NCI-H82 treated with DMSO at 0.1 percent for 48 hours (cell line): Measurements from ENCODE around the gene WDR55.
"Not testable (repeated sequence)": the region's sequence is repeated elsewhere in the genome, so short reads cannot be mapped to it uniquely, and the experiment has no call there.

Experiments
- DNase-seq: peaks from one replicate; lab custom pipeline; 2025; ENCODE audit not compliant: unreplicated experiment; lab: John Stamatoyannopoulos, UW

Gene WDR55, protein sequence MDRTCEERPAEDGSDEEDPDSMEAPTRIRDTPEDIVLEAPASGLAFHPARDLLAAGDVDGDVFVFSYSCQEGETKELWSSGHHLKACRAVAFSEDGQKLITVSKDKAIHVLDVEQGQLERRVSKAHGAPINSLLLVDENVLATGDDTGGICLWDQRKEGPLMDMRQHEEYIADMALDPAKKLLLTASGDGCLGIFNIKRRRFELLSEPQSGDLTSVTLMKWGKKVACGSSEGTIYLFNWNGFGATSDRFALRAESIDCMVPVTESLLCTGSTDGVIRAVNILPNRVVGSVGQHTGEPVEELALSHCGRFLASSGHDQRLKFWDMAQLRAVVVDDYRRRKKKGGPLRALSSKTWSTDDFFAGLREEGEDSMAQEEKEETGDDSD

DNA sequence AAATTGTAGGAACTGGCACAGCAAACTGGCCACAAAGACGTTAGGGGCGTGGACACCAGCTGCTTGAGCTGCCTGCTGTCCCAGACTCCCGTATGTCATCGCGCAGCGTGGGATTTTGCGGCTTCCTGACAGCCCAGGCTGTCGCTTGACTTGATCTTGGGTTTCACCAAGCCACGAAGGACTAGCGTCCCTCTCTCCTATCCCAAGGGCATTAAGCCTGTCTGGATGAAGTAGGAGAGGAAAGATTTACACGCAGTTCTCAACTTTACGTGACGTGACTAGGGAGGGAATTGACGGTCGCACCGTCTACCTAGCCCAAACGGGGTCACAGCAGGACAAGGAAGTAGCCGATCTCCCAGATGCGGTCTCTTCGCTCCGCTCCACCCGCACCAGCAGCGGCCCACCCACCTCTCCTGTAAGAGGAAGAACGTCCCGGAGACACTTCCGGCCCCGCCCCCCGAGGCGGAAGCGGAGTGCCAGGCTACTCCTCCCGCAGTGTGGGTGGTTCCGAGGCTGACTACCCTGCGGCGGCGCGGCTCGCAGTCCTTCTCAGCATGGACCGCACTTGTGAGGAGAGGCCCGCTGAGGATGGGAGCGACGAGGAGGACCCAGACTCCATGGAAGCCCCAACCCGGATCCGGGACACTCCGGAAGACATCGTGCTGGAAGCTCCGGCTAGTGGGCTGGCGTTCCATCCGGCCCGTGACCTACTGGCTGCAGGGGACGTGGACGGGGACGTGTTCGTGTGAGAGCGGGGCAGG, at the start of gene WDR55:
Gene WDR55, plus strand, starts transcription at position 546 of the 761 bp plus-strand sequence. Its CDS starts 9 bp downstream, at position 555.
- peak; percentile 63 for DNase-seq

DNA sequence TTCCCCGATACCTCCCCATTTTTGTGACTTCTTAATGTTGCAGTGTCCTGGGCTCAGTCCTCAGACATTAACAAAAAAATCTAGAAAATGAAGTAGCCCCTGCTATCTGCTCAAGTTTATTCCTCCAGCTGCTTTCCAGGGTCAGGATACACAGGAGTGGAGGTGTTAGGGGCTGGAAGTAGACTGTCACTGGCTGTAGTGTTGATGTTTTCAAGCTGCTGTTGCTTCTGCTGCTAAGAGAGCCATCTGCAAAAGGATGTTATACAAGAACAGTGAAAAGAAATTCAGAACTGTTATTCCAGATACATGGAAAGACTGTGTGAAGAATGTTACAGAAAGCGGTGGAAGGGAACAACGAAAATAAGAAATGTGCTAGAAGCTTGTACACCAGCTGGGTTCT, 42.4 kb upstream of the WDR55 start:
- DNase-seq, result no peak

DNA sequence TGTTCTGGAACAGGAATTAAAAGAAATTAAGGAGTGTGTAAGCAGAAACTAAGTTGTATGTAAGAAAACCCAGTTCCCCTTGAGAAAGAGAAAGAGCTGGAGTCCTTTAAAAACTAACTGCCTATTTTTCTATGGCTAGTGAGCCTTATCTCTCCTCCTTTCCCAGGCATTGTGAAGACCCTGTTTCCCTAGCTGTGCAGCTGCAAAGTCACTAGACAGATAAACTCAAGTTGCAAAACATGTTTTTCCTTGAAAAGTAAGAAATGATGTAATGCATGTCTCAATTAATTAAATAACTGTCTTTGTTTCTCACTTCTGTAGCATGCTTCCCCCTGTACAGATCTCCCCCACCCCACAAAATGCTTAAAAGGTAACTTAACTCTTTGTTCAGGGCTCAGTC, 41.6 kb upstream of the WDR55 start:
- not testable (repeated sequence) for DNase-seq

- DNase-seq, result not testable (repeated sequence)
These were observed 39.8 kb upstream of the WDR55 start for GRCh38 chr5:140624886-140625285.

DNA sequence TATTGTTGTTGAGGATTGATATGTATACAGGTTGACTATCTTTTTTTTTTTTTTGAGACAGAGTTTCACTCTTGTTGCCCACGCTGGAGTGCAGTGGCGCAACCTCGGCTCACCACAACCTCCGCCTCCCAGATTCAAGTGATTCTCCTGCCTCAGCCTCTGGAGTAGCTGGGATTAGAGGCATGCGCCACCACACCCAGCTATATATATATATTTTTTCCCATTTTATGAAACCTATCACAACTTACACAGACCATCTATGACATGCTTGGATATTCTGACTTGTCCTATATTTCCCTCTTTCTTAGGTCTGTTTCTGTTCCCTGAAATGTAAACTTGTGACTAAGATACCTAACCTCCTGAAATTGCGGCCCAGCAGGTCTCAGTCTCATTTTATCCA, 36.7 kb upstream of the WDR55 start:
- DNase-seq, result no peak

- no peak for DNase-seq
These were observed 36.0 kb upstream of the WDR55 start for GRCh38 chr5:140628711-140629110.

GRCh38 chr5:140630292-140631035, 34.2 kb upstream of the WDR55 start:
- no peak for DNase-seq

GRCh38 chr5:140631036-140631417, 33.7 kb upstream of the WDR55 start:
- DNase-seq, result no peak

DNA sequence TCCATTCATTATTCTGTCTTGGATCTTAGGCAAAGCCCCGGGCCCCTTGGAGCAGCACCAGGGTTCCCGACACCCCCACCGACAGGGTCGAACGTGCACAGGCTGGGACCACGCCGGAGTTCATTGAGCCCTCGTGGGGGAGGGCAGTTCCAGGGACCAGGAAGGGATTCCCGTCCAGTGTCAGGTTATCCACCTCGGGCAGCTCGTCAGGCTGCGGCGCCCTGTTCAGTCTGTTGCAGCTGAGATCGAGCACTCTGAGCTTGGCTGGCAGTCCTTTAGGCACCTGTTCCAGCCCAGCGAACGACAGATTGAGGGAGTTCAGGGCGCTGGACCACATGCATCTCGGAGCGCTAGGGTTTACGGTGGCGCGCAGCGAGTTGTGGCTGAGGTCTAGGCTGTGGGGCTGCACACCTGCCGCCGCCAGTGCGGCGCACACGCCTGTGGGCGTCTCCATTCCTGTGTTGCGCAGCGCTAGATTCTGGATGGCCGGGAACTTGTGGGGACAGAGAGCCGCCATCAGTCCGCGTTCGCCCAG, 32.8 kb upstream of the WDR55 start:
- no peak for DNase-seq

DNA sequence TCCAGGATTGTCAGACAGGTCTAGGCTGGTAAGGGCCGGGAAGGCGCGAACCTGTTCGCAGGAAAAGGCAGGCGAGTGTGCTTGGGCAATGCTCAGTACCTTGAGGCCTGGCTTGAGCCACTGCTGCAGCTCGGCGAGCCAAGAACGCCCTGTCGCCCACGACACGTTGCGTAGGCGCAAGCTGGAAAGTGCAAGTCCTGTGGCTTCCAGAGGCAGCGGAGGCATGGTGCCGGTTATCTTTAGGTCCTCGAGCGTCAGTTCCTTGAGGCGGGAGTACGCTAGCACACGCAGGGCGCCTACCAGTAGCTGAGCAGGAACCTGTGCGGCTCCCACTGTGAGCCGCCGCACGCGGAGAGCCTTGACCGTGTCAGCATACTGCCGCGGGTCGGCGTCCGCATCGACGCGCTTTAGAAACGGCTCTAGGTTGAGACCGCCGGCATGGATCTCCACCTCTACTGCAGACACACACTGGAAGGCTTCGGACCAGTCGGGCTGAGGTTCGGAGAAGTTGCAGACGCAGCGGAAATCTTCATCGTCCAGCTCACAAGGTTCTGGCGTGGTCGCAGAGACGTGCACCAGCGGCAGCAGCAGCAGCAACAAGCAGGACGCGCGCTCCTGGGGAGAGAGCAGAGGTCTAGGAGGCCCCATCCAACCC, 32.2 kb upstream of the WDR55 start:
- DNase-seq, result no peak

DNA sequence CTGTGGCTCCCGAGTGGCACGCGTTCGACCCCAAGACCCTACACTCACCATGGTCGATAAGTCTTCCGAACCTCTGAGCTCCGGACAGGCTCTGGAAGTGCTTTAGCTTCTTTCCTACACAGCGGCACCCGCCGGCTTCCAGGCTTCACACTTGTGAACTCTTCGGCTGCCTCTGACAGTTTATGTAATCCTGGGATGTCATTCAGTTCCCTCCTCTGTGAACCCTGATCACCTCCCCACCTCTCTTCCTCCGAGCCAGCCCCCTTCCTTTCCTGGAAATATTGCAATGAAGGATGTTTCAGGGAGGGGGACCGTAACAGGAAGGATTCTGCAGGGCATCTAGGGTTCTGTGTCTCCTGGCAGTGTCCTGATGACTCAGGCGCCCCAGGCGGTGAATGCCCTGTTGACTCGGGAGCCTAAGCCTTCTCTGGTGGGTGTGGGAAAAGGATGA, 31.7 kb upstream of the WDR55 start, which contains the start of gene CD14:
Gene CD14, minus strand, starts transcription at position 155 of the 451 bp plus-strand sequence. Its CDS starts 104 bp downstream, at position 51.
- DNase-seq, result no peak

- no peak for DNase-seq
These were observed 31.2 kb upstream of the WDR55 start for GRCh38 chr5:140633501-140633900.

DNA sequence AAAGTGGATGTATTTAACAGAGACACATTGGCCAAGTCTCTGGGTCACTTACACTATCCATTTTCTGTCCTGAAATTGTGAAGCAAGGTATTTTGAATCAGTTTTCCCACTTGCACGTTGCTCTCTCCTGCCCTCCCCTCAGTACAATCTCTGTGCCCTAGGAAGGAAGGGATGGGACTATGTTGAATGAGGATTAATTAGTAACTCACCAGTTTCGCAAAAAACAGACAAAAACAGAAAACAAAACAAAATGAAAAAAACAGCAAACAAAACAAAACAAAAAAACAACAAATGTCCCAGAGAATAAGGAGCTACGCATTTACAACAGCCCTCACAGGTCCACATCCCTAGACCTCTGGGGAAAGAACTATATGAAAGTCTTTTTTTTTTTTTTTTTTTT, 30.6 kb upstream of the WDR55 start:
- no peak for DNase-seq

DNA sequence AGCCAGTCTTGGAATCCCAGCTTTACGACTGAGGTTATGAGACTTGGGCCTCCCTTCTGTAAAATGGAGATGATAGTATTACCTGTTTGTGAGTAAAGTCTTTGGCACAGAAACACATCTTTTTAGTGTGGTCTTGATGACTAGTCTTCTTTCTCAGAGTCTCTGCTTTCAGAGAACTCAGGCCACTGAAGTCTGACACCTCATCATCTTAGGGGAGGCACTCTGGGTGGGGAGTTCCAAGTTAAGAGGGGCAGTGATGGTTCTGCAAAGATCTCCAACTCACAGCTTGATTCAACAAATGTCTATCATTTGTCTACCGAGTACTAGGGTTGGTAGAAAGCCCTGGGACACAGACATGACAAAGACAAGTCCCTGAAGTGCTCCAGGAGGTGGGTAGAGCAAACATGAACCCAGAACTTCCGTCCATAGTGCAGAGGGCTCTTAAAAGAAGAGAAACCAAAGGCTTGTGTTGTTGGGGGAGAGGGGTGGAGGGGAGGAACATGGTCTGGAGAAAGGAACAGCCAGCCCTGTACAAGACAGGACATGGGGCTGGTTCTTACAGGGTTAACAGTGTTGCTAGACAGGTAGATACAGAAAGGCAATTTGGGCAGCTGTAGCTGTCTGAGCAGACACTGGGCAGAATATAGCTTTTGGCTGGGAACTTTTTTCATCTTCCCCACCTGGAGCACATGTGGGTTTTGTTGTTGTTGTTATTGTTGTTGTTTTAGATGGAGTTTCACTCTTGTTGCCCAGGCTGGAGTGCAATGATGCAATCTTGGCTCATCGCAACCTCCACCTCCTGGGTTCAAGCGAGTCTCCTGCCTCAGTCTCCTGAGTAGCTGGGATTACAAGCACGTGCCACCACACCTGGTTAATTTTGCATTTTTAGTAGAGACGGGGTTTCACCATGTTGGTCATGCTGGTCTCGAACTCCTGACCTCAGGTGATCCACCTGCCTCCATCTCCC, 29.1 kb upstream of the WDR55 start:
- DNase-seq, result no peak

DNA sequence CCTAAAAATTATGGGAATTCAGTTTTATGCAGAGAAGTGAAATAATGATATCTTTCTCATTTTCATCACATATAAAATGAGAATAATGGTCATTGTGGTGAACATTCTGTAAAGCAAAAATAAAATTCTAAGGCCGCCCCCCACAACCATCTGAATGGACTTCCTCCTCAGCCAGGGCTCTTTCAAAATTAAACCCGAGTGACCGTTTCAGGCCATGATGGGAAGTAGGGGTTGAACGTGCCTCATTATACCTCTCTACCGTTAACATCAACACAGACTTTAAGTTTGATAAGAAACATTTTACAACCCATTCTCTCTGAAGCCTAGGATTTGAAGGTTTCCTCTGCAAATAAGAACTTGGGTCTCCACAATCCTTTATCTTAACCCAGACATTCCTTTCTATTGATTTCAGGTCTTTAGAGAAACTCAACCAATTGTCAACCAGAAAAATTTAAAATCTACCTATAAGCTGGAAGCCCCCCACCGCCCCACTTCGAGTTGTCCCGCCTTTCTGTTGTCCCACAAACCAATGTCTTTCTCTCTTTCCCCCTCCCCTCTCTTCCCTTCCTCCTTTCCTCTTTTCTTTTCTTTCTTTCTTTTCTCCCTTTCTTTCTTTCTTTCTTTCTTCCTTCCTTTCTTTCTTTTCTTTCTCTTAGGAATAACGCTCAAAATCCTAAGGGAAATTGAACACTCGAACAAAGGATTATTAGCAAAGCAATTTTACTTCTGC, 27.2 kb upstream of the WDR55 start:
- no peak for DNase-seq

- not testable (repeated sequence) for DNase-seq
These were observed 25.9 kb upstream of the WDR55 start for GRCh38 chr5:140638898-140639147.

GRCh38 chr5:140639148-140639981, 25.3 kb upstream of the WDR55 start, which contains the start of gene TMCO6:
Gene TMCO6 (plus strand): TSS chr5:140639451. CDS start chr5:140639528, 77 bp downstream.
- peak; percentile 86 for DNase-seq

DNA sequence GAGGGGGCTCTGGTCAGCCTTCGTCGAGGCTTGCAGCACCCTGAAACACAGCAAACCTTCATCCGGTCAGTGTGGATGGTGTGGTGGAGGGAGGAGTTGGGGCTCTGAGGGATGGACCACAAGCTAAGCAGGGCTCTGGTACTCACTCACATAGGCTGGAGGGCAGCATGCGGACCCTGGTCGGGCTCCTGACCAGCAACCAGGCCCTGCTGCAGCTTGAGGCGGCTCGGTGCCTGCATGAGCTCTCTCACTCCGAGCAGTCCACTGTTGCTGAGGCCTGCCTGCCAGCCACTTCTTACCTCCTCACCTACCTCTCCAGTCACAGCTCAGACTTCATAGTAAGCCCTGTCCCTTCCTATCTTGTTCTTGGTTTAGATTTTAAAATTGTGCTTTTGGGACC, 23.0 kb upstream of the WDR55 start:
- no peak for DNase-seq
